Endothelial cell of umbilical vein (primary cell): ENCODE results near the gene NTS. TPM values are rescaled to one million over a fixed set of nuclear protein-coding genes. Genes with fewer than 3 reads are reported as not detected.

Experiments
- BruUV-seq: library from RNA; stranded (reverse); fragments of 400-500 nt; replicated peaks from 2 replicates; lab custom pipeline; 2021; lab: Mats Ljungman, UMichigan
- CTCF ChIA-PET: fragments of 300-600, 350-600 bp; sonication (Branson Sonifier 250); formaldehyde crosslinking; loops from one replicate; lab custom pipeline; 2021; ENCODE audit warnings: antibody characterized with exemption, inconsistent platforms; lab: Charles Lee
- POLR2A ChIA-PET: fragments of 300-600, 350-600 bp; sonication (Branson Sonifier 250); formaldehyde crosslinking; loops from one replicate; lab custom pipeline; 2021; ENCODE audit warnings: antibody characterized with exemption, inconsistent platforms; lab: Charles Lee
- DNase-seq: peaks from one replicate; pipeline ENCODE4 v3.0.0-alpha.2; 2011; ENCODE audit warnings: low read depth, low spot score
- FAIRE-seq: peaks from 2 replicates; lab custom pipeline; 2011; peaks lifted over from hg19 to GRCh38; lab: Jason Lieb, UNC
- H2AFZ ChIP-seq: 2 replicates; pipeline ENCODE4 v1.6.0; 2012; ENCODE audit warnings: low read depth, low read length, control low read depth, inconsistent platforms
- H3K27ac ChIP-seq: 2 replicates; pipeline ENCODE4 v1.5.1; 2011; ENCODE audit warnings: low read depth, mild to moderate bottlenecking, control low read depth, low read length, moderate library complexity; ENCODE audit not compliant: insufficient read depth
- H3K27me3 ChIP-seq, 2 experiments: 2 replicates each; pipeline versions ENCODE4 v1.6.0 to v1.6.1; 2011; ENCODE audit warnings: low read length in 2 of 2, mixed read lengths in 1 of 2; ENCODE audit not compliant: control insufficient read depth in 2 of 2, insufficient read depth in 2 of 2
- H3K36me3 ChIP-seq, 2 experiments: 2 replicates in 1 of 2; 3 replicates in 1 of 2; pipeline ENCODE4 v1.5.1; 2011; ENCODE audit warnings: low read length in 2 of 2, mild to moderate bottlenecking in 1 of 2, moderate library complexity in 1 of 2; ENCODE audit not compliant: control insufficient read depth in 2 of 2, insufficient read depth in 2 of 2; ENCODE audit errors: extremely low read depth in 1 of 2
- H3K4me1 ChIP-seq: 3 replicates; pipeline ENCODE4 v1.5.1; 2011; ENCODE audit warnings: mild to moderate bottlenecking, low read length; ENCODE audit not compliant: control insufficient read depth, insufficient read depth; ENCODE audit errors: extremely low read depth
- H3K4me2 ChIP-seq: 2 replicates; pipeline ENCODE4 v1.6.1; 2011; ENCODE audit warnings: low read length, control low read depth, mixed read lengths; ENCODE audit not compliant: insufficient read depth
- H3K4me3 ChIP-seq, 3 experiments: fragments of 200-600 bp in 1 of 3; sonication (generic), shearing (Covaris generic) in 1 of 3; replicated peaks in 1 of 3; 2 replicates each; pipeline ENCODE4 v1.5.1; 2011 to 2016; ENCODE audit warnings: control low read depth in 3 of 3, low read length in 3 of 3, mild to moderate bottlenecking in 2 of 3, inconsistent platforms in 1 of 3, low read depth in 1 of 3, moderate library complexity in 1 of 3; ENCODE audit not compliant: insufficient read depth in 1 of 3
- H3K79me2 ChIP-seq: 2 replicates; pipeline ENCODE4 v1.6.0; 2012; ENCODE audit warnings: low read length, inconsistent platforms; ENCODE audit not compliant: control insufficient read depth, insufficient read depth
- H3K9ac ChIP-seq: replicated peaks from 2 replicates; pipeline ENCODE3; 2011; ENCODE audit warnings: low read length, control low read depth; ENCODE audit not compliant: insufficient read depth; ENCODE audit errors: extremely low read depth
- H3K9me1 ChIP-seq: replicated peaks from 3 replicates; pipeline ENCODE4 v1.6.0; 2011; ENCODE audit warnings: mild to moderate bottlenecking, low read length; ENCODE audit not compliant: control insufficient read depth, insufficient read depth; ENCODE audit errors: extremely low read depth
- H3K9me3 ChIP-seq: replicated peaks from 2 replicates; pipeline ENCODE4 v1.5.1; 2012; ENCODE audit warnings: low read length, inconsistent platforms; ENCODE audit not compliant: control insufficient read depth, insufficient read depth
- H4K20me1 ChIP-seq: replicated peaks from 2 replicates; pipeline ENCODE3; 2011; ENCODE audit warnings: mild to moderate bottlenecking, low read length; ENCODE audit not compliant: control insufficient read depth, insufficient read depth; ENCODE audit errors: extremely low read depth
- CTCF ChIP-seq, 2 donors: IDR thresholded peaks; 1 replicate in 1 of 2; 2 replicates in 1 of 2; pipeline ENCODE4 v1.5.1; 2011; ENCODE audit warnings: low read length in 2 of 2, mild to moderate bottlenecking in 2 of 2, moderate library complexity in 2 of 2, control low read depth in 1 of 2, inconsistent platforms in 1 of 2, low read depth in 1 of 2; ENCODE audit not compliant: insufficient read depth in 1 of 2; ENCODE audit errors: extremely low read depth in 1 of 2
- EZH2 ChIP-seq: IDR thresholded peaks from 2 replicates; pipeline ENCODE4 v1.6.1; 2012; ENCODE audit warnings: borderline replicate concordance, low read depth, mild to moderate bottlenecking, moderate library complexity, low read length, inconsistent platforms; ENCODE audit not compliant: severe bottlenecking
- FOS ChIP-seq: IDR thresholded peaks from 2 replicates; pipeline ENCODE4 v1.6.1; 2011; ENCODE audit warnings: mild to moderate bottlenecking, low read length, moderate library complexity, borderline replicate concordance; ENCODE audit not compliant: insufficient read depth
- GATA2 ChIP-seq: IDR thresholded peaks from 2 replicates; pipeline ENCODE4 v1.7.0; 2011; ENCODE audit warnings: low read depth, mild to moderate bottlenecking, moderate library complexity, mixed read lengths, low read length; ENCODE audit not compliant: insufficient read length, insufficient read depth
- JUN ChIP-seq: IDR thresholded peaks from 2 replicates; pipeline ENCODE4 v1.6.1; 2011; ENCODE audit warnings: borderline replicate concordance, low read depth; ENCODE audit not compliant: insufficient read length, insufficient read depth
- MYC ChIP-seq: IDR thresholded peaks from one replicate; pipeline ENCODE4 v1.6.1; 2011; ENCODE audit warnings: mild to moderate bottlenecking, low read depth, low read length
- POLR2A ChIP-seq: IDR thresholded peaks from 2 replicates; pipeline ENCODE4 v1.6.1; 2012; ENCODE audit warnings: low read depth, mild to moderate bottlenecking, control low read depth, low read length
- POLR2AphosphoS5 ChIP-seq: IDR thresholded peaks from 2 replicates; pipeline ENCODE4 v1.6.1; 2012; ENCODE audit warnings: low read depth, mild to moderate bottlenecking, control low read depth, low read length, moderate library complexity; ENCODE audit not compliant: insufficient read depth
- dilution Hi-C: fragments of 300-500 bp; cut with MboI; formaldehyde crosslinking; loops from one replicate; pipeline ENCODE4 v1.15.0; 2019; ENCODE audit warnings: low sequenced_read_pairs; ENCODE audit not compliant: extremely low pct_ligation_motif_present
- intact Hi-C: fragments of 100-400 bp; cut with micrococcal nuclease; formaldehyde crosslinking; loops from one replicate; pipeline ENCODE4 v1.10.0; 2022
- polyA plus RNA-seq, 4 experiments: library from polyadenylated mRNA; depleted of rRNA in 3 of 4; stranded (reverse) in 3 of 4; unstranded in 1 of 4; fragments of >200 nt; gene quantifications; 2 replicates each; pipeline versions ENCODE4 v1.2.1 to v1.2.3, GENCODE V29; 2011 to 2012; ENCODE audit warnings: missing spikeins in 1 of 4
- total RNA-seq: library from RNA; stranded (reverse); gene quantifications from 2 replicates; pipeline ENCODE4 v1.2.3, GENCODE V29; 2021
- TF ChIP-seq, protein P1 (sequence below): IDR thresholded peaks from 2 replicates; pipeline ENCODE4 v1.6.1; 2011; ENCODE audit not compliant: insufficient read depth, insufficient read length

Gene NTS
- total and polyA plus RNA-seq, 2 donors (not counting 3 experiments of a cell fraction or from before 2014, with no cell fraction given), result not detected

- Histone ChIP-seq H3K36me3 (no peaks in the 10 kb centered on the region), H3K9ac (no peak overlapping the region), H2AFZ (no peak overlapping the region), H3K27me3 (no peaks in the 10 kb centered on the region), H3K79me2 (no peaks in the 10 kb centered on the region), H3K4me1 (peaks cover 13% of the 10 kb centered on the region), H4K20me1 (no peaks in the 10 kb centered on the region), H3K4me2 (no peak overlapping the region), H3K27ac (no peak overlapping the region), H3K4me3 (no peak overlapping the region), H3K9me1 (no peaks in the 10 kb centered on the region), H3K9me3 (no peaks in the 10 kb centered on the region)
- TF ChIP-seq EZH2, result no peak
- TF ChIP-seq CTCF (IDR thresholded peaks at IDR 0.05; ENCODE audit: extremely low read depth in 1 of 2, insufficient read depth in 1 of 2, low read depth in 1 of 2, low read length in 2 of 2), result no peak
- TF ChIP-seq, protein P1, sequence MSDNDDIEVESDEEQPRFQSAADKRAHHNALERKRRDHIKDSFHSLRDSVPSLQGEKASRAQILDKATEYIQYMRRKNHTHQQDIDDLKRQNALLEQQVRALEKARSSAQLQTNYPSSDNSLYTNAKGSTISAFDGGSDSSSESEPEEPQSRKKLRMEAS, result no peak
- no peak for TF ChIP-seq FOS
- no peak for TF ChIP-seq POLR2AphosphoS5
- no peak for TF ChIP-seq JUN
- no peak for TF ChIP-seq GATA2
- no peak for TF ChIP-seq POLR2A
- TF ChIP-seq MYC, result no peak
- ChIA-PET CTCF (no interaction called here), POLR2A (no interaction called here)
- no peak for FAIRE-seq
- dilution Hi-C loops, result no loop called here
- DNase-seq, result no peak
- intact Hi-C loops, result no loop called here
- no TSS peak for BruUV-seq
Measured at GRCh38 chr12:85829391-85829790, 44.7 kb upstream of the NTS start.
